Bronchial epithelial cell (primary cell): ENCODE data around the gene VSTM4. TPM values are rescaled to one million over a fixed set of nuclear protein-coding genes. Genes with fewer than 3 reads are reported as not detected.

ENCODE experiments used
- DNase-seq: peaks from one replicate; pipeline ENCODE4 v3.0.0-alpha.2; 2010; ENCODE audit warnings: low read depth
- FAIRE-seq: peaks from 2 replicates; lab custom pipeline; 2011; peaks lifted over from hg19 to GRCh38; lab: Jason Lieb, UNC
- H3K27me3 ChIP-seq: 2 replicates; pipeline ENCODE4 v1.5.1; 2011; ENCODE audit warnings: low read length; ENCODE audit not compliant: control insufficient read depth, insufficient read depth
- H3K36me3 ChIP-seq: 2 replicates; pipeline ENCODE4 v1.5.1; 2011; ENCODE audit warnings: low read length; ENCODE audit not compliant: control insufficient read depth, insufficient read depth
- H3K4me3 ChIP-seq: 2 replicates; pipeline ENCODE4 v1.5.1; 2011; ENCODE audit warnings: mild to moderate bottlenecking, low read depth, low read length, control low read depth
- CTCF ChIP-seq: IDR thresholded peaks from 2 replicates; pipeline ENCODE4 v1.5.1; 2011; ENCODE audit warnings: mild to moderate bottlenecking, moderate library complexity, low read length, control low read depth, inconsistent platforms; ENCODE audit not compliant: insufficient read depth, severe bottlenecking
- total RNA-seq: library from RNA; depleted of rRNA; stranded (reverse); fragments of >200 nt; gene quantifications from 2 replicates; pipeline ENCODE4 v1.2.1, GENCODE V29; 2014

Gene VSTM4
- total RNA-seq, 1 donor from 2014 or later = under 0.01 TPM

- FAIRE-seq = no peak
- no peak for DNase-seq
- Histone ChIP-seq H3K27me3 (no peaks in the 10 kb centered on the region), H3K4me3 (no peak overlapping the region), H3K36me3 (no peaks in the 10 kb centered on the region)
- no peak for TF ChIP-seq CTCF
Observed at GRCh38 chr10:48965460-48965859, 149.9 kb downstream of the VSTM4 start.

Other genes with a start within 250 kb of the VSTM4 start
- not detected in 2 replicates for gene LRRC18, start 175.7 kb downstream of the VSTM4 start, total RNA-seq
- not detected in 2 replicates for gene FAM170B, start 18.5 kb upstream of the VSTM4 start, total RNA-seq
- not detected in 2 replicates for gene TMEM273, start 72.9 kb upstream of the VSTM4 start, total RNA-seq
- gene C10orf71, start 183.6 kb upstream of the VSTM4 start, total RNA-seq = not detected in 2 replicates